ENCODE results near the gene CPEB4. TPM values are rescaled to one million over a fixed set of nuclear protein-coding genes. Genes with fewer than 3 reads are reported as not detected.

Gene CPEB4
- total and polyA plus RNA-seq, 2 donors (not counting 1 experiment from before 2014, with no cell fraction given), result 8.4 to 26.0 TPM

GRCh38 chr5:173902743-173903142 is 14.6 kb downstream of the CPEB4 start:
- Mint-ChIP-seq H3K4me1 (peaks cover 28% of the 10 kb centered on the region), H3K9me3 (ENCODE audit: insufficient read depth) (no peaks in the 10 kb centered on the region), H3K27ac (no peak overlapping the region), H3K27me3 (no peaks in the 10 kb centered on the region), H3K4me3 (no peak overlapping the region)
- Histone ChIP-seq H3K27me3 (replicated peaks in 1 of 4; ENCODE audit: control extremely low read depth in 1 of 4, control insufficient read depth in 3 of 4, insufficient read depth in 4 of 4, low read length in 3 of 4) (no peaks in the 10 kb centered on the region), H3K4me1 (ENCODE audit: control insufficient read depth in 2 of 2, insufficient read depth in 2 of 2, low read length in 2 of 2) (peaks cover 10 to 13% of the 10 kb centered on the region in 2 donors), H3K9ac (ENCODE audit: low read length) (no peak overlapping the region), H3K4me2 (replicated peaks; ENCODE audit: low read depth, low read length, poor library complexity, severe bottlenecking) (no peak overlapping the region), H3K36me3 (replicated peaks in 1 of 2; ENCODE audit: control extremely low read depth in 1 of 2, control insufficient read depth in 1 of 2, extremely low read depth in 1 of 2, insufficient read depth in 2 of 2, low read length in 1 of 2) (peaks cover 3 to 11% of the 10 kb centered on the region in 2 experiments), H2AFZ (ENCODE audit: insufficient read depth, low read depth, low read length, poor library complexity, severe bottlenecking) (no peak overlapping the region), H3K79me2 (ENCODE audit: control insufficient read depth, insufficient read depth, low read length) (peaks cover 48% of the 10 kb centered on the region), H4K20me1 (ENCODE audit: control insufficient read depth, insufficient read depth, low read length, poor library complexity, severe bottlenecking) (peaks cover 7% of the 10 kb centered on the region), H3K27ac (ENCODE audit: low read length in 2 of 2) (no peak overlapping the region), H3K9me3 (ENCODE audit: control extremely low read depth in 1 of 3, control insufficient read depth in 2 of 3, insufficient read depth in 1 of 3, low read length in 2 of 3) (no peaks in the 10 kb centered on the region), H3K4me3 (ENCODE audit: control extremely low read depth in 1 of 5, extremely low read depth in 1 of 5, insufficient read depth in 1 of 5, low read depth in 2 of 5, low read length in 4 of 5) (no peak overlapping the region)
- intact Hi-C loops (cut with micrococcal nuclease), result no loop called here
- POLR2A ChIA-PET, result no interaction called here
- TF ChIP-seq, protein P1, sequence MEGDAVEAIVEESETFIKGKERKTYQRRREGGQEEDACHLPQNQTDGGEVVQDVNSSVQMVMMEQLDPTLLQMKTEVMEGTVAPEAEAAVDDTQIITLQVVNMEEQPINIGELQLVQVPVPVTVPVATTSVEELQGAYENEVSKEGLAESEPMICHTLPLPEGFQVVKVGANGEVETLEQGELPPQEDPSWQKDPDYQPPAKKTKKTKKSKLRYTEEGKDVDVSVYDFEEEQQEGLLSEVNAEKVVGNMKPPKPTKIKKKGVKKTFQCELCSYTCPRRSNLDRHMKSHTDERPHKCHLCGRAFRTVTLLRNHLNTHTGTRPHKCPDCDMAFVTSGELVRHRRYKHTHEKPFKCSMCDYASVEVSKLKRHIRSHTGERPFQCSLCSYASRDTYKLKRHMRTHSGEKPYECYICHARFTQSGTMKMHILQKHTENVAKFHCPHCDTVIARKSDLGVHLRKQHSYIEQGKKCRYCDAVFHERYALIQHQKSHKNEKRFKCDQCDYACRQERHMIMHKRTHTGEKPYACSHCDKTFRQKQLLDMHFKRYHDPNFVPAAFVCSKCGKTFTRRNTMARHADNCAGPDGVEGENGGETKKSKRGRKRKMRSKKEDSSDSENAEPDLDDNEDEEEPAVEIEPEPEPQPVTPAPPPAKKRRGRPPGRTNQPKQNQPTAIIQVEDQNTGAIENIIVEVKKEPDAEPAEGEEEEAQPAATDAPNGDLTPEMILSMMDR (IDR thresholded peaks at IDR 0.05), result no peak
- TF ChIP-seq EZH2 (IDR thresholded peaks at IDR 0.05; ENCODE audit: borderline replicate concordance, insufficient read depth, low read depth, low read length, poor library complexity, severe bottlenecking), result no peak
- DNase-seq, result no peak
- ATAC-seq (ENCODE audit: low read depth), result no peak
- CTCF ChIA-PET, result interaction anchor here (0.9 to 1.5 kb wide), 4 partner anchors 9 to 23 kb away, joined by 3 to 5 read pairs (median 4); no protein-coding TSS in a partner anchor

DNA sequence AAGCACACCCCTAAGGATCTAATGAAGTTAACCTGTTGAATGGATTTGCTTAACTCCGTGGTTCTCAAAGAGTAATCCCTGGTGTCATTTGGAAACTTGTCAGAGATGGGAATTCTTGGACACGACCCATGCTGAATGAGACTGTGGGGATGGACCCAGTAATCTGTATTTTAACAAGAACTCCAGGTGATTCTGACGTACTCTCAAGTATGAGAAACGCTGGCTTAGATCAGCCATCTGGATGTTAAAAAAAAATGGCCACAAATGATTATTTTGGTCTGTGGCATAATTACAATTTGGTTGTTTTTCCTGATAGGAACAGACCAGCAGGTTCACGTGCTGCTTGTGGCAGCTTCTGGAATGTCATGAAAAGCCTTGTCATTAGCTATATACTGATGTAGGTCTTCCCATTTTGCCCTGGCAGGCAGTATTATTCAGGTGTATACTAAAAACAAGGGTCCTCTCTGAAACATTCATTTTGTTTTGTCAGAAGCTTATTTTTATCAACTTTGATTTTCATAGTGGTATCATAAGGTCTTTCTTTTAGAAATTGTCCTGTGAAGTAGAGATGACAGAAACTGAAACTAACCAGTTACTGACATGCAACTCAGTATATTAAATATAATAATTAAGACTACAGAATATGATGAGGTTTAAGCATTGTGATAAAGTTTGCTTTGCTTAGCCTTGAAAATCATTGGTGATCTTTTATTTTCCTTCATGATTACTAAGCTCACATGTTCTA is 15.4 kb downstream of the CPEB4 start:
- no peaks in the 10 kb centered on the region for H3K9me3 Mint-ChIP-seq (ENCODE audit: insufficient read depth)
- H3K4me1 Mint-ChIP-seq, result peaks cover 36% of the 10 kb centered on the region
- Histone ChIP-seq H3K4me3 (ENCODE audit: control extremely low read depth in 1 of 5, extremely low read depth in 1 of 5, insufficient read depth in 1 of 5, low read depth in 2 of 5, low read length in 4 of 5) (no peak overlapping the region), H3K27ac (ENCODE audit: low read length in 2 of 2) (no peak overlapping the region), H3K36me3 (replicated peaks in 1 of 2; ENCODE audit: control extremely low read depth in 1 of 2, control insufficient read depth in 1 of 2, extremely low read depth in 1 of 2, insufficient read depth in 2 of 2, low read length in 1 of 2) (peaks cover 2 to 11% of the 10 kb centered on the region in 2 experiments), H3K4me1 (ENCODE audit: control insufficient read depth in 2 of 2, insufficient read depth in 2 of 2, low read length in 2 of 2) (peaks cover 17 to 20% of the 10 kb centered on the region in 2 donors), H2AFZ (ENCODE audit: insufficient read depth, low read depth, low read length, poor library complexity, severe bottlenecking) (no peak overlapping the region), H3K4me2 (replicated peaks; ENCODE audit: low read depth, low read length, poor library complexity, severe bottlenecking) (no peak overlapping the region), H3K9ac (ENCODE audit: low read length) (no peak overlapping the region), H3K9me3 (ENCODE audit: control extremely low read depth in 1 of 3, control insufficient read depth in 2 of 3, insufficient read depth in 1 of 3, low read length in 2 of 3) (no peaks in the 10 kb centered on the region), H3K79me2 (ENCODE audit: control insufficient read depth, insufficient read depth, low read length) (peaks cover 40% of the 10 kb centered on the region), H4K20me1 (ENCODE audit: control insufficient read depth, insufficient read depth, low read length, poor library complexity, severe bottlenecking) (peaks cover 12% of the 10 kb centered on the region), H3K27me3 (replicated peaks in 1 of 4; ENCODE audit: control extremely low read depth in 1 of 4, control insufficient read depth in 3 of 4, insufficient read depth in 4 of 4, low read length in 3 of 4) (no peaks in the 10 kb centered on the region)
- DNase-seq (no peak), ATAC-seq (ENCODE audit: low read depth) (no peak)
- TF ChIP-seq, protein P1 (IDR thresholded peaks at IDR 0.05), result no peak
- TF ChIP-seq EZH2 (IDR thresholded peaks at IDR 0.05; ENCODE audit: borderline replicate concordance, insufficient read depth, low read depth, low read length, poor library complexity, severe bottlenecking), result no peak
- no peak overlapping the region for H3K4me3 Mint-ChIP-seq
- H3K27ac Mint-ChIP-seq, result no peak overlapping the region
- CTCF ChIA-PET, result interaction anchor here (0.9 to 1.5 kb wide), 3 partner anchors 14 to 22 kb away, joined by 3 to 5 read pairs (median 3); no protein-coding TSS in a partner anchor
- intact Hi-C loops (cut with micrococcal nuclease), result no loop called here
- POLR2A ChIA-PET, result interaction anchor here (1.1 kb wide), 1 partner anchor 170 kb away, joined by 3 read pairs; no protein-coding TSS in a partner anchor
- WGBS (ENCODE audit: insufficient coverage), result 84% methylated on average over 3 of the region's 5 CpGs
- H3K27me3 Mint-ChIP-seq, result no peaks in the 10 kb centered on the region

All from B cell (primary cell).